Neural crest cell (in vitro differentiated cells): ENCODE data around the gene SEMA6C. TPM values are rescaled to one million over a fixed set of nuclear protein-coding genes. Genes with fewer than 3 reads are reported as not detected.

Source experiments
- DNase-seq: peaks from one replicate; pipeline ENCODE4 v3.0.0; 2021; ENCODE audit warnings: low read depth, mixed read lengths, low spot score
- H3K27ac Mint-ChIP-seq: one replicate; pipeline ENCODE4 v1.8.0; 2021; ENCODE audit warnings: mild to moderate bottlenecking, mixed read lengths; ENCODE audit not compliant: unreplicated experiment
- H3K27me3 Mint-ChIP-seq: 2 replicates; pipeline ENCODE4 v1.8.0; 2021; ENCODE audit warnings: low read depth, mild to moderate bottlenecking, mixed read lengths
- H3K36me3 Mint-ChIP-seq: 2 replicates; pipeline ENCODE4 v1.8.0; 2021; ENCODE audit warnings: low read depth, mild to moderate bottlenecking, mixed read lengths
- H3K4me1 Mint-ChIP-seq: 2 replicates; pipeline ENCODE4 v1.8.0; 2021; ENCODE audit warnings: mixed read lengths
- H3K4me3 Mint-ChIP-seq: one replicate; pipeline ENCODE4 v1.8.0; 2021; ENCODE audit warnings: mild to moderate bottlenecking, mixed read lengths
- H3K9me3 Mint-ChIP-seq: 2 replicates; pipeline ENCODE4 v1.8.0; 2021; ENCODE audit warnings: mixed read lengths
- total RNA-seq: library from RNA; stranded (reverse); gene quantifications from 2 replicates; pipeline ENCODE4 v1.2.1, GENCODE V29; 2021
- TF ChIP-seq, protein P1 (sequence below): fragments of 200-600 bp; sonication (generic); conservative IDR thresholded peaks from 2 replicates; pipeline ENCODE4 v1.5.0; 2021; ENCODE audit warnings: antibody characterized with exemption, mild to moderate bottlenecking

The SEMA6C gene
- total RNA-seq, 1 donor from 2014 or later = 30.7 TPM

DNA sequence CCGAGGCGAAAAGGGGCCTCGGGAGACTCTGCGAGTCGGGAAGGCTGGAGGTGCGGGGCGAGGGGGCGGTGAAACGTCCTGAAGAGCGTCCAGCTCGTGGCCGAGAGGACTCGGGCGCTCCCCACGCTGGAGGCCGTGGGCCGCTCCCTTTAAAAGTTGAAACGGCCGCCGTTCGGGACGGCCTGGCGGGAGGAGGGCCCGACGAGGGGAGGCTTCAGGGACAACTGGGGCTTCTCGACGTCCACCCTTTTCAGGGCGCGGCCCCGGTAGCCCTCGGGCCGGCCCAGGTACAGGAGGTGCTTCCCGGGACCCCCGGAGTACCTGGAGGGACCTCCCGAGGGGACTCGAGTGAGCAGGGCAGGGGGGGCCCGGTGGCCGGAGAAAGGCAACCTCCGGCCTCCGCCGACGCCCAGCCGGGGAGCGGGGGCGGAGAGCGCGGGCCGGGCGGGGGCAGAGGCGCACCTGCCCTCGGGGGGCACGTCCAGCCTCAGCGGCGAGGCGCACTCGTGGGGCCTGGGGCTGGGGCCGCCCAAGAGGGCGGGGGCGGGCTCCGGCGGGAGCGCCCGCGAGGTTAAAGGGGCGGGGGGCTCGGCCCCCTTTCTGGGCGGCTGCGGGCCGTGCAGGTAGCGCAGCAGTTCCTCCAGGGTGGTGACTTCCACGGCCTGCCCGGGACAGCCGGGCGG lies 14.0 kb downstream of the SEMA6C start:
- Mint-ChIP-seq H3K4me1 (peaks cover 23% of the 10 kb centered on the region), H3K27ac (no peak overlapping the region), H3K9me3 (no peaks in the 10 kb centered on the region), H3K4me3 (no peak overlapping the region), H3K36me3 (peaks cover 14% of the 10 kb centered on the region), H3K27me3 (peaks cover 33% of the 10 kb centered on the region)
- TF ChIP-seq, protein P1, sequence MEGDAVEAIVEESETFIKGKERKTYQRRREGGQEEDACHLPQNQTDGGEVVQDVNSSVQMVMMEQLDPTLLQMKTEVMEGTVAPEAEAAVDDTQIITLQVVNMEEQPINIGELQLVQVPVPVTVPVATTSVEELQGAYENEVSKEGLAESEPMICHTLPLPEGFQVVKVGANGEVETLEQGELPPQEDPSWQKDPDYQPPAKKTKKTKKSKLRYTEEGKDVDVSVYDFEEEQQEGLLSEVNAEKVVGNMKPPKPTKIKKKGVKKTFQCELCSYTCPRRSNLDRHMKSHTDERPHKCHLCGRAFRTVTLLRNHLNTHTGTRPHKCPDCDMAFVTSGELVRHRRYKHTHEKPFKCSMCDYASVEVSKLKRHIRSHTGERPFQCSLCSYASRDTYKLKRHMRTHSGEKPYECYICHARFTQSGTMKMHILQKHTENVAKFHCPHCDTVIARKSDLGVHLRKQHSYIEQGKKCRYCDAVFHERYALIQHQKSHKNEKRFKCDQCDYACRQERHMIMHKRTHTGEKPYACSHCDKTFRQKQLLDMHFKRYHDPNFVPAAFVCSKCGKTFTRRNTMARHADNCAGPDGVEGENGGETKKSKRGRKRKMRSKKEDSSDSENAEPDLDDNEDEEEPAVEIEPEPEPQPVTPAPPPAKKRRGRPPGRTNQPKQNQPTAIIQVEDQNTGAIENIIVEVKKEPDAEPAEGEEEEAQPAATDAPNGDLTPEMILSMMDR = no peak
- no peak for DNase-seq

DNA sequence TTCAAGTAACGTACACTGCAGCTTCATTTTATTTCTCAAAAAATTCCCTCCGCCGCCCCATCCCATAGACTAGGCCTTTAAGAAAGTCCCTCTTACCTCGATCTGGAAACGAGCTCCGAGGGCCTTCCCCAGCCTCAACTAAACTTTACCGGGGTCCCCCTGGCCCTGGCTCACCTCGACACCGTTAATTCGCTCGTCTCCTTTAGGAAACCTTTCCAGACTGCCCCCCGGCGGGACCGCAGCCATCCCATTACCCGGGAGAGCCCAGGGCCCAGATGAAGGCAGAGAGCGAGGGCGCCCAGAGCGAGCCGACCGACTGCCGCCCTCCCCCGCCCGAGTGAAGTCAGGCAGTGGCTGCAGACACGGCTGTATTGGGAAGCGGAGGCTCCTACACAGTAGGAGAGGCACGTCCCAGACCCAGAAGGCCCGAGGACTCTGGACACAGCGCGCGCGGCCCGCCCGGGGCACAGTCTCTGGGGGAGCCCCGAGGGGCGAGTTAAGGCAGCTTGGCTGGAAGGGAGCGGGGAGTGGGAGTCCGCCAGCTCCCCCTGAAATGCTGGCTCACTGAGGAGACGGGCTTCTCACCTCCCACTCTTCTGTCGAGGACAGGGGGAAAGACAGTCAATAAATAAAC lies 14.6 kb downstream of the SEMA6C start:
- Mint-ChIP-seq H3K4me3 (peak overlapping the region; percentile 81), H3K4me1 (peaks cover 23% of the 10 kb centered on the region), H3K36me3 (peaks cover 13% of the 10 kb centered on the region), H3K27ac (no peak overlapping the region), H3K27me3 (peaks cover 33% of the 10 kb centered on the region), H3K9me3 (no peaks in the 10 kb centered on the region)
- TF ChIP-seq, protein P1 = no peak
- DNase-seq = peak; percentile 30

DNA sequence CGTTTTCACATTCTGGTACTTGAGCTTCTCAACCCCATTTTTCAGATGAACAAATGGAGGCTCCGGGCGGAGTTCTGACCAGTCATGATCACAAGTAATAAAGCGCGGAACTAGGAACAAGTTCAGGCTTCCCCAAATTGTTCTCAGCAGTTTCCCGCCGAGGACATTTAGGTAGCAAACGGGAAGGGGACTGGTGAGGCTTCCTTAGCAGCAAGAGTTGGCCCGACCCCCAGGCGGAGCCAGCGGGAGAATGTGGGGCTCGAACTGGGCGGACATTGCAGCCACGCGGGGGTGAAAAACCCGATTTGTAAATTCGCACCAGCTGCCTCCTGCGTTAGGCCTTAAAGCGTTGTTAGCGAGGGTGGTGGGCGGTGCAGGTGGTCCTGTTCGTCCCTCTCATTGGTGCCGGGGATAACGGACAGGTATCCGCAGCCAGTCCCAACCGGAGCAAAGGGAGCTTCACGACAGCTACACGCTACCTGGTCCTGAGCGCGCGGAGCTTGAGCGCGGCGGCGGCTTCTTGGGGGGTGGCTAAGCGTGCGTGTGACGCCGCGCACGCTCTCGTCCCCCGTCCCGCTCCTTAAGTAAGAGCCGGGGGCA lies 15.3 kb downstream of the SEMA6C start:
- Mint-ChIP-seq H3K4me3 (peak overlapping the region; percentile 81), H3K27ac (no peak overlapping the region), H3K27me3 (peaks cover 33% of the 10 kb centered on the region), H3K4me1 (peaks cover 23% of the 10 kb centered on the region), H3K9me3 (no peaks in the 10 kb centered on the region), H3K36me3 (peaks cover 8% of the 10 kb centered on the region)
- DNase-seq = peak; percentile 55
- TF ChIP-seq, protein P1 = no peak

DNA sequence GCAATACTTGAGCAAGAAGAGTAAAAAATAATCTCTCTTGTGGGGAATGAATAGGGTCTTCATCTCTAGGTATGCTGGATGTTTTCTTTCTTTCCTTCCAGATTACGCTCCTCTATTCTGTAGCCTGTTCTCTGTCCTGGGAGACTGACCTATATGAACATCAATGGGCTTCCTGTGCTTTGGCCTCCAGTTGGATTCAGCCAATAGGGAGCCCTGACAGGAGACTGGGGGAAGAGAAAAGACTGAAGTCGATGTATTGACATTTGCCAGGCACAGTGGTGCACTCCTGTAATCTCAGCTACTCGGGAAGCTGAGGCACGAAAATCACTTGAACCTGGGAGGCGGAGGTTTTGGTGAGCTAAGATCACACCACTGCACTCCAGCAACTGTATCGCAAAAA lies 17.6 kb downstream of the SEMA6C start:
- Mint-ChIP-seq H3K4me3 (no peak overlapping the region), H3K4me1 (peaks cover 23% of the 10 kb centered on the region), H3K27me3 (peaks cover 24% of the 10 kb centered on the region), H3K27ac (no peak overlapping the region), H3K9me3 (no peaks in the 10 kb centered on the region), H3K36me3 (no peaks in the 10 kb centered on the region)
- TF ChIP-seq, protein P1 = no peak
- DNase-seq = no peak

DNA sequence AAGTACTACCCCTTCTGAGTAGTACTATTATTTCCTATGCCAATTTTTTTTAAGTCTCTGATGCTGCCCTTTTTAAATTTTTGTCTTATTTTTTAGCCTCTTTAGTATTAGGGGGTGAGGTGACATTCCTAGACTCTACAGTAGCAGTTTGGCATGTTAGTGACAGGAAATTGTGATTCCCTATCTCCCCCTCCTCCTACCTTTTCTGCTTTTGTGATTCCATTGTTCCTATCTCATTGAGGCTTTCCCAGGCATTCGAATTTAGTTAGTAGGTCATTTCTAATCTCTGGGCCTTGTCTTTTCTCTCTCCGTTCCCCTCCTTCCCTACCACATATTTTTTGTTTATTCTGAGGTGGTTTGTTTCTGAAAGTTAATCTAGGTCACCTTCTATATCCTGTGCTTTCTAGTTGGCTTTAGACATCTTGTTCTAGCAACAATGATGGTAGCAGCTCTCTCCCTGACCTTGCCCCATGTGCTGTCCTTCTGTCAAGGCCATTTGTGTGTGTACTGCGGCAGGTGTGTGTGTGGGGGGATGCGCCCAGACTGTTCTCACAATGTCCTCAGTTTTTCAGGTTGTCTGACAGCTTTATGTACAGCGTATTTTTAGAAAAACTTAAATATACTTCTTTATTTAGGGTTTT lies 21.5 kb downstream of the SEMA6C start:
- no peaks in the 10 kb centered on the region for H3K27me3 Mint-ChIP-seq
- TF ChIP-seq, protein P1 = no peak
- no peak for DNase-seq
- no peaks in the 10 kb centered on the region for H3K9me3 Mint-ChIP-seq
- H3K27ac Mint-ChIP-seq = no peak overlapping the region
- H3K4me3 Mint-ChIP-seq = no peak overlapping the region
- H3K4me1 Mint-ChIP-seq = peaks cover 9% of the 10 kb centered on the region
- H3K36me3 Mint-ChIP-seq = no peaks in the 10 kb centered on the region
